NCI-H1694 treated with DMSO at 0.1 percent for 48 hours (cell line): ENCODE data around the gene KHDRBS2.

Experiments
- DNase-seq: peaks from one replicate; lab custom pipeline; 2025; lab: John Stamatoyannopoulos, UW

Gene KHDRBS2

DNA sequence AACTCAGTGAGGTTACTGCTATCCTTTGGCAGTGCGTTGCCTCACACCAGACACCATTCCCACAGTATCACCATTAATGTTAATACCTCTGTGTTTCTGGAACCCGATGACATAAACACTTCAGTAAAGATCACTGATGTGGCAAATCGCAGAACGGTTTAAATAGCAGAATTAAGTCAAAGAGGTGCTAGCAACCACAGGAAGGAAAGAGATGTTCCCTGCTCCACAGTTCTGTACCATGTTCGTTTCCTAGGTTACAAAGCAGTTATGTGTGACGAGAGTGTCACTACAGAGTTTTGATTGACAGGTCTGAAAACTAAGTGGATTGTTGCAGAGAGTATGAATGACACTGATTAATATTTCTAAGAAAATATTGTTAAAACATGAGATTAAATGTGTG lies 272.3 kb downstream of the KHDRBS2 start:
- DNase-seq, result no peak

DNA sequence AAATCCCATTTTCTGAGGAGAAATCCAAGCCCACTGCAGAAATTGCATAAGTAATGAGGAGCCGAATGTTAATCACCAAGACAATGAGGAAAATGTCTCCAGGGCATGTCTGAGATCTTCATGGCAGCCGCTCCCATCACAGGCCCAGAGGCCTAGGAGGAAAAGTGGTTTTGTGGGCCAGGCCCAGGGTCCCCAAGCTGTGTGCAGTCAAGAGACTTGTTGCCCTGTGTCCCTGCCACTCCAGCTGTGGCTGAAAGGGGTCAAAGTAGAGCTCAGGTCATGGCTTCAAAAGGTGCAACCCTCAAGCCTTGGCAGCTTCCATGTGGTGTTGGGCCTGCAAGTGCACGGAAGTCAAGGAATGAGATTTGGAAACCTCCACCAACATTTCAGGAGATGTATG lies 276.6 kb downstream of the KHDRBS2 start:
- DNase-seq, result no peak

DNA sequence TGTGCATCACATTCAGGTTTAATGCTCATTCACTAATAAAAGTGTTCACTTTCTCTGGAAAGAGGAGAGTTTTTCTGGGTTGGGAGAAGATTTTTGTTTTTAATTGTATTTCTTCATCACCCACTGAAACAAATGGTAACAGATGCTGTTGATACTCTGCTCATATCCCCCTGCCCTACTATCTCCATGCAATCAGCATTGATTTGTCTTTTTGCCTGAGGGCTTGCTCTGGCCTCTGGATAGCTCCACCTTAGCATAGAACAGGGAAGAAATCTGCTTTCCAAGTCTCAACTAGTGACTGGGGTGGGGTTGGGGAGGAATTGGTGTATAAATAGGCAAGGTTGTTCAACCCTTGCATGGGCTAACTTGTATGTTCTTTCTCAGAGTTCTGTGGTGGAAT lies 296.4 kb downstream of the KHDRBS2 start:
- DNase-seq, result no peak

DNA sequence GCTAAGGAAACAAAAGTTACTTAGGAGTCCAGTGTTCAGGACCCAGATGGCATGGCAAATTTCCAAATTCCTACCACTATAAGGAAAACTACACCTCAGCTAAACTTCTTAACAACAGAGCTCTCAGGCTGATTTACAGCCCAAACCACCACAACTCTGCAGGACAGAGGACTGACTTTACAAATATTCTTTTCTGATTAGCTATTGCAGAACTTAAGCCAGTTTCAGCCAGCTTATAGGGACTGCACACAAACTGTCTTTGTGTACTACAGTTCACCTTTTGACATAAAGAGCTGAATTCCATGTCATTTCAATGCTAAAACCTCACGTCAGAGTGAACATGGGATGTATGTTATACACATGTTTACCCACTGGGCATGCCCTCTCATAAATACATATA lies 305.4 kb downstream of the KHDRBS2 start:
- no peak for DNase-seq

DNA sequence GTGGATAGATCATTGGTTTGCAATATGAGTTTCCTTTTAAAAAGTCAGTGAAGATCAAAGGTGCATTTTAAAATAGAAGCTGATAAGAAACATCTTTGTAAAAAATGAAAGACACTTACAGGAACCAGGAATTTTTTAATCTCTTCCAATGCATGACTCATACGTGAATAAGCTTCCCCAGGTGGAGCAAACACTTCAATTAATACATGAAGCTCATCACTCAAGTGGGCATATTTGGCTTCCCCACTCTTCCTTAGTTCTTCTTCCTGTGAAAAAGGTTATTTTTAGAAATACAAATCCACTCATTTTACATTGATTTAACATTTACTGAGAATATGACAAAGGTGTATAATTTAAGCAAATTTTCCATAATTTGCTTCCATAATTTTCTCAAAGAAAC lies 308.1 kb downstream of the KHDRBS2 start:
- no peak for DNase-seq

DNA sequence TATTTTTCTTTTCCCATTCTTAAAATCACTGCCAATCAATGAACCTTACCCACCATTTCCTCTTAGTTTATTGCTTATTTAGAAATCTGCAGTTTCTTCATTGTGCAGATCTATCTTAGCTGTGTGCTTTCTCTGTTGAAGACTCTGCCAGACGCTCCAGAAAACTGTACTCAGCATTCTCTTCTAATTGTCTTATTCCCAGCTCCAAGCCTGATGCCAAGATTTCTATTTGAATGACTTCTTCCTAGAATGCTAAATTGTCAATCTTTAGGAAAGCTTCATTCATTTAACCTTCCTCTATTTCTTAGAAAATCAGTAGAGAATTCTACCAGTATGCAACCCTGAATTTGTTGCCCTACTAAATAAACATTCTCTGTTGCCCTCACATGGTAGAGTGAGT lies 308.9 kb downstream of the KHDRBS2 start:
- DNase-seq, result no peak

DNA sequence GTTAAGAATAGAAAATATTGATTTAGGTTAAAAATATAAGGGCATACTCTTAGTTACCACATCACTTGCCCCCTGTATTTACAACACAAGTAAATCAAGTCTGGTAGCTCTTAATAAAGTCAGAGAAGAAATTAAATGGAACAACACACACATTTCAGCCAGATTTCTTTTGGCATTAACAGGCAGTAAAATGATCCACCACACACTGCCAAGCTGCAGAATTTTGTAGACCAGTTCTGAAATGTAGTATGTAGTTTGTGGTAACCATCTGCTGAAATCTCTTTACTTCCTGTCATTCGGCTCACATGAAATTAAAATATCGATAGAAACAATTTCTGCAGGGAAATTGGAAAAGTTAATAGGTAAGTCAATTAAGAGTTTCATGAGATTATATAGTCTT lies 326.8 kb downstream of the KHDRBS2 start:
- DNase-seq, result no peak

DNA sequence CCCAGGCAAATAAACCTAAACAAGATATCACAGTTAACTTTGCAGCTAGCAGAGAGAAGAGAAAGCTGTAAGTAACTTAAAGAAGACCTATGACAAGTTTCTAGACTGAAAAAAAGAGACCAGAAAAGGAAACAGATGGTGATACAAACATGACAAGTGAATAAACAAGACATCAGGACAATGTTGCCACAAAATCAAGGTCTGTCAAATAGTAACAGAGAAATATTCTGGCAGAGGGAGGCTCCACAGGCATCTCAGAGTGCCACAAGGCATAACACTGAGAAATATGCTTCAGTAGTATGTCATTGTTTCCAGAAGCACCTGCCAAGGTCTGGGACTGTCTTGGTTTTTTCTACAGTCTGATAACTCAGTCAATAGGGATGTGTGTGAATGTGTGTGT lies 332.2 kb downstream of the KHDRBS2 start:
- DNase-seq, result no peak

DNA sequence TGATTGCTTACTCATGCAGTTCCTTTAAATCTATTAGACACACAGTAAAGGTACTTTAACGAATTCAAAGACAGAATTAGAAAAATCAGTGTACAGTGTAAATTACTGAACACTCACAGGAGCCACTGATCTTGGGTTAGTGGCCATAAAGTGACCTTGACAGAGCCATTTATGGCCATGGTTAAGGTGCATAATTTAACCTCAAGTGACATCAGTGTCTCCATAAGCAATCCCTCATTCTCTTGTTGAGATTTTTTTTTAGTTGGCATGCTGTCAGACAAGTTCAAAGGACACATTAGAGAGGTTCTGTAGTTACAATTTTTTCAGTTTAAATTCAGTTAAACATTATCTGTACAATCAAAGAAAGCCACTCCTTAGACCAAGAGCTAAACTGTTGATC lies 334.4 kb downstream of the KHDRBS2 start:
- DNase-seq, result no peak

DNA sequence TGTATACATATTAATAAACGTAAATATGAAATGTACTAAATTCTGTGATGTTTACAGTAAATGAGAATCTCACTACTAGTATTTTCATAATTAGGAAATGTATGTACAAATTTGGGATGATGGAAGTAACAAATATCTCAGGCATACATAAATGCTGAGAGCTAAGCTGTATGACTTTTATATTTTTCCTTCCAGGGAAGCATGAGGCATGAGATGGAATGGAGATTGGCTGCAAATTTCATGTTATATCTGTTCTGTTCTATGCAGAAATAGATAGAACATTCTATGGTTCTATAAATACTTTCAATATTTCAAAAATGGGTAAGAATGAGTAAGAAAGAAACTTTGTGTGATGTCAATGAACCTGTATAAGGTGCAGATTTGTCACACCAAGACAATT lies 335.2 kb downstream of the KHDRBS2 start:
- DNase-seq, result no peak

DNA sequence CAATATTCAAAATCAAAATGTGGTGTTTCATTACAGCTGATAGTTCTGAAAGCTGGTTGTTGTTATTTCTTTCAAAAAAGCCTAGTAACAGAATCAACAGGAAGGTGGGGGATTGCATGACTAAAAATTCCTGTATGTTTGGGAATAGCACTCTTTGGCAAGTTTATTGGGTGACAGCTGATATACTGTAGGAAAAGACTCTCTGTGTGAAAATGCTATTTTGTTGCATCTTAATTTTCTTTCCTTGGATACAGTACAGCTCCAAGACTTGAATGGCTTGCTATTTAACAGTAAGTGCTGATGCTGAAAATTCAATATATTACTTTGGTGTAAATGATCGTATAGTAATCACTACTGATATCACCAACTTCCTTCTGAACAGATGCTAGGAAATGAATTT lies 336.1 kb downstream of the KHDRBS2 start:
- no peak for DNase-seq

DNA sequence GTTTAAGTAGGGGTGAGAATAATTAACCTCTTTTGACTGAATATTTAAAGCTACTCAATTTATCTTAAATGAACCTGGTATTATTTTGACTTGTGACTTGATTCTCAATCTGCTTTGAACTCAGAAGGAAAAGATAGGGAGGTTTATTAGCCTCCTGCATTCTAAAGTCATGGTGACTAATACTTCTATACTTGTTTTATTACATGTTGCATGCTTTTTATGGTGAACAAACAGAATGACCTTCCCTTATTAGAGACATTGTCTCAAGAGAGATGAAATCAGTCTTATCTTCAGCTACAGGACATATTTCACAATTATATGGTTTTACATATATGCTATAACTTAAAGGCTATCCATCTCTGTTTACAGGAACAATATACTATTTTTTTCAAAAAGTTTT lies 336.9 kb downstream of the KHDRBS2 start:
- DNase-seq, result no peak

DNA sequence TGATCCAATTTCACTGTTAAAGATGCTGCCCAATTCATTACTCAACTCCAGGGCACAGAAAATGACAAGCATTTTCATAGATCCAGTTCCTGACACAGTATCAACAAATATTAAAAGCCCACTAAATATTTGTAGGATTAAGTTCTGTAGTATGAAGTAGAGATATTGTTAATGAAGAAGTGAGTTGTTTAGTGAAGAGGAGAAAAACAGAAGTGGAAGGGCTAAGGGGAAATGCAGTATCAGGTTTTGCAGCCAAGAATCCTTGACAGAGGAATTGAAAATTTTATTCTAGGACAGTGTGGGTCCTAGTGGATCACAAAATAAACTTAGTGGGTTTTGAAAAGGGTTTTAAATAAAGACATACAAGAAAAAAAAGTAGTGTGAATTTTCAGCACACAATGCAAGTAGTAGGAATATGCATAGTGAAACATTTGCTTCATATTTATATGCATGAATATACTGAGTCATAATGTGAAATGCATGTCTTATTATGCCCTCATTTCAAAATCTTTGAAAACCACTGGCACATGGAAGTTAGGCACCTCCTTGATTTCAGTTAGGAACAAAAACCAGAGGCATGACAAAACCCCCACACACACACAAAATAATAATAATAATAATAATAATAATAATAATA lies 338.6 kb downstream of the KHDRBS2 start:
- DNase-seq, result no peak

DNA sequence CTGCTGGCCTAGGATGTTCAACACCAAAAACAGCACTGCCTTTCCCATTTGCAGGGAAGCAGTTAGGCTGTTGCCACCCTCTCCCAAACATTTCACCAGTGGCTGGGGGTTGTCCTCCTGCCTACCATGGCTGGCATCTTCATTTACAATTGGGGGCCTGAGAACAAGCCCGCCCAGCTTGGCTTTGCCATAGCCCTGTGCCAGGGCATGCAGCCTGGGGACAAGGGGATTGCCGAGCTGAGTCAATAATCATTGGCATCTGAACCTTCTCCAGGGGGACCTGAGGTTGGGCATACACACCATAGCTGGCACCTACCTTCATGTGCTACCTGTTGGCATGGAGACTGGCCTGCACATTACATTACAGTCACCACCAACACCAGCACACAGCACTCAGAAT lies 345.1 kb downstream of the KHDRBS2 start:
- no peak for DNase-seq

DNA sequence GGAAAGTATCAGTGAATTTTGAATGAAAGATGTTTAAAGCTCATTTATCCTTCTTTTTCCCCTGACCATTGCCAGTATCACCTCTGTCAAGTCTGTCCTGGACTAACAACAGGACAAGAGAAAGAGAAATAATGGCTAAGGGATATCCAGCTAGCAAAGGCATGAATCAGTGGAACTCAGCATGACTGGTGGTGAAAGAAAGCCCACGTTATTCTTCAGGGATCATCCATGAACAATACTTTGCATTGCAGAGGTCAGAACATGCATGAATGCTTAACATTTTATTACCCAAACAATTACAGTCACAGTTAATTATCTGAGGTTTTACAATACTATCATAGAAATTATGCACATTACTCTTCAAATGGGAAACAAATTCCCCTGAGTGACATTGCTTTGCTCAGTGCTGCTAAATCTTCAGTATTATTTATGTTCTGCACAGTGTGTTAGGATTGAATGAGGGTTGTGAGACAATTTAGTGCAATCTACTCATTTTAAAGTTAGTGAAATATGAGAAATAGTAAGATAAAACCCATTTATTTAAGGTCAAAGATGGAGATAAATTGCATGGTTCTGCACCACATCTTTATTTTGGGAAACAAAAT lies 350.7 kb downstream of the KHDRBS2 start:
- no peak for DNase-seq

DNA sequence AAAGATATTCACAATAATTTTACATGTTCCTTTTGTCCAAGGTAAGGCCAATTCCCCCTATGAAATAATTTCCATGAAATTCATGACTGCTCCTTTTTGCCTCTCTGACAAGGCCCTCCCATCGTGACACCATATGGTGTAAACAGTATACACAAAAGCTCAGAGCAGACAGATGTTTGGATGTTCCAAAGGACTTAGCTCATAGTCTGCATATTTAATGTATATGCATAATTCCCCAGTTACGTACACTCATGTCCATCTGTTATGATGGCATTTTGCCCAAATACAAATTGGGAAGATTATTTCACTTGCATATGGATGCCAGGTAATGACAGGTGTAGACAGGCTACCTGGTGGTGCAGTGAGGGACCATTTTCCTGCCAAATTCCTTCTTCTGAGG lies 376.5 kb downstream of the KHDRBS2 start:
- no peak for DNase-seq

DNA sequence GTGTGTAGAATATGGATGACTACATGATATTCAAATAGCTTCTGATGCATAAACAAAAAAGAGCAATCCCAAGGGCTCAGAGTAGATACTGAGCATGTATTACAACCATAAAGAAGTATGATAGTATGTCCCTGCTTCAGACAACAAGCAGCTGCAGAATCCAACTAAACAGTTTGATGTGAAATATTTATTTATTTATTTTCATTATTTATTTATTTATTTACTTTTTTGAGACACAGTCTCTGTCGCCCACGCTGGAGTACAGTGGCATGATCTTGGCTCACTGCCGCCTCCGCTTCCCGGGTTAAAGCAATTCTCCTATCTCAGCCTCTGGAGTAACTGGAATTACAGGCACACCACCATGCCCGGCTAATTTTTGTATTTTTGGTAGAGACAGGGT lies 384.3 kb downstream of the KHDRBS2 start:
- no peak for DNase-seq

DNA sequence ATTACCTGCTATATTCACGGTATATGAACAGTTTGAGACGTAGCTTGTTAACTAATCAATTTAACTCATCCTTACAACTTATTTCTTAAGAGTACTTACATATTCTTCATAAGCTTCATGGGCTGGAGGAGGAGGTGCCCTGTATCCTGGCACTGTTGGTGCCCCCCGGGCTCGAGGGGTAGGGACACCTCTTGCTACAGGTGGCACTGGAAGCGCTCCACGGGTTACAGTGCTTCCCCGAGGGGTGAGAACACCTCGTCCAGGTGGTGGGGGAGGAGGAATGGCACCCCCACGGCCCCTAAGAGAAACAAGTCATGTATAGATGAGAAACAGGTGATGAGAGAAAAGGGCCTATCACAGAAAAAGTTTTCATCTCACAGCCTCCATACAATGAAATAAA lies 391.5 kb downstream of the KHDRBS2 start:
- no peak for DNase-seq

DNA sequence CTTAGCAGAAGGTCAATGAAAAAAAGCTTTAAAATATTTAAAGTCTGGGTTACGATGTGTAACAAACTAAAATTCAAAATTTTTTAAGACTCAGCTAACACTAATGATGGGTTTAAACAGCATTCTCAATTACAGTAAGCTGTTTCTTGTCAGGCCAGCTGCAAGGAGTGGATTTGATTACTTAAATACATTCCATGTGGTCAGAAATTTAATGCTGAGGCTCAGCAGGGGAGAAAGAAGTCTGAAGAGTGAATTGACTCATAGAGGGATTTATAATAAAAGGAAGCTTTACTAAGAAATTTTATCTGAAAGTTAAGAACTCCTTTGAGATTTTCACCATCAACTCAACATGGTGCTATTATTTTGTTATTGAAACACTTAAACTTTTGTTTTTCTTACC lies 398.6 kb downstream of the KHDRBS2 start:
- DNase-seq, result no peak

DNA sequence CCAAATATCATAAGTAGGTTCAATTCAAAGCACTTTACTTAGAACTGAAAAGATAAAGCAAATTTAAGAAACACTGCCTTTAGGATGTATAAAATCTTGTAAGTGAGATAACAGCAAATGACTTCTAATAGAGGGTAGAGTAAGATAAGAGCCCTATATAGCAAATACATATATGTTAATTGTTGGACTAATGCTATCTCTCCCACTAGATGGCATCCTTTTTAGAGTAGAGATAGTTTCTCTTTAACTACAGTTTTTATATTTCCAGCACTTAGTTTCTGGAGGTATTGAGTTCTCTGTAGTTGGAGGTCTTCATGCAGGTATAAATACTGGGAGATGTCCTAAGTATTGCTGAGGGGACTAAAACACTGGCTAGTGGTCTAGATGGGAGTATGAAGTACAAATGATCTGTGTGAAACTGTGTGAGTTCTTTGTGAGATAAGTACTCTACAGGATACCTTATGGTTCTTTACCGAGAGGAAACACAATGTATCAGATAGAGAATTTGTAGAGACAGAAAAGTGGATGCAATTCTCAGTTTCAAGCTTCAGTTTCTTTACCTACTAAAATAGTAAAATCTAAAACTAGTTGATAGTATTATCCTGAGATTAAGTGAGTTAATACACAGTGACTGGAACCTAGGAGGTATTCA lies 399.3 kb downstream of the KHDRBS2 start:
- no peak for DNase-seq

DNA sequence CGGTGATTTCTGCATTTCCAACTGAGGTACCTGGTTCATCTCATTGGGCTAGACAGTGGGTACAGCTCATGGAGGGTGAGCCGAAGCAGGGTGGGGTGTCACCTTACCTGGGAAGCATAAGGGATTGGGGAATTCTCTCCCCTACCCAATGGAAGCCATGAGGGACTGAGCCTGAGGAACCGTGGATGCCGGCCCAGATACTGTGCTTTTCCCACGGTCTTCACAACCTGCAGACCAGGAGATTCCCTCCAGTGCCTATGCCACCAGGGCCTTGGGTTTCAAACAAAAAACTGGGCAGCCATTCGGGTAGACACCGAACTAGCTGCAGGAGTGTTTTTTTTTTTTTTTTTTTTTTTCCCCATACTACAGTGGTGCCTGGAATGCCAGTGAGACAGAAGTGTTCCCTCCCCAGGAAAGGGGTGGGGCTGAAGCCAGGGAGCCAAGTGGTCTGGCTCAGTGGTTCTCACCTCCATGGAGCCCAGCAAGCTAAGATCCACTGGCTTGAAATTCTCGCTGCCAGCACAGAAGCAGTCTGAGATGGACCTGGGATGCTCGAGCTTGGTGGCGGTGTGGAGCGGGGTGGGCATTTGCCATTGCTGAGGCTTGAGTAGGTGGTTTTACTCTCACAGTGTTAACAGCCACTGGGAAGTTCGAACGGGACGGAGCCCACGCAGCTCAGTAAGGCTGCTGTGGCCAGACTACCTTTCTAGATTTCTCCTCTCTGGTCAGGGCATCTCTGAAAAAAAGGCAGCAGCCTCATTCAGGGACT lies 416.2 kb downstream of the KHDRBS2 start:
- no peak for DNase-seq

DNA sequence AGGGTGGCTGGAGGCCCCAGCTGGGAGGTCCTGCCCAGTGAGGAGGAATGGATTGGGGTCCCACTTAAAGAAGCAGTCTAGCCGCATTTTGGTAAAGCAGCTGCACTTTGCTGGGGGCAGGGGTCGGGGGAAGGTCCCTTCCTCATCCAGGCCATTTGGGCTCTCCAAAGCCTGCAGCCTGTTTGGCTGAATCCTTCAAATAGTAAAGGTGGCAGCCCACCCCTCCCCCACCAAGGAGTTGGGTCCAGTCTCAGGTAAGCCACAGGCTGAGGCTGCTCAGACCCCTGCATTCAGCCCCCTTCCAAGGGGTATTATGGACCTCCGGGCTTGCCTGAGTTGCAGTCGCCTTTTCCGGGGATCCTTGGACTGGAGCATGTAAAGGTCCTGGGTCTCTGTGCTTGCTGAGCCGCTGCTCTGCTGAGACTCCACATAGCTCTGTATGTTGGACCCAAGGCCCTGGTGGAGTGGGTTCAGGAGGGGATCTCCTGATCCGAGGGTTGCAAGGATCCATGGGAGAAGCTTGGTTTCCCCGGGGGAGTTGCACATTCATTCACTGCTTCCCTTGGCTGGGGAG lies 417.4 kb downstream of the KHDRBS2 start:
- DNase-seq, result no peak

DNA sequence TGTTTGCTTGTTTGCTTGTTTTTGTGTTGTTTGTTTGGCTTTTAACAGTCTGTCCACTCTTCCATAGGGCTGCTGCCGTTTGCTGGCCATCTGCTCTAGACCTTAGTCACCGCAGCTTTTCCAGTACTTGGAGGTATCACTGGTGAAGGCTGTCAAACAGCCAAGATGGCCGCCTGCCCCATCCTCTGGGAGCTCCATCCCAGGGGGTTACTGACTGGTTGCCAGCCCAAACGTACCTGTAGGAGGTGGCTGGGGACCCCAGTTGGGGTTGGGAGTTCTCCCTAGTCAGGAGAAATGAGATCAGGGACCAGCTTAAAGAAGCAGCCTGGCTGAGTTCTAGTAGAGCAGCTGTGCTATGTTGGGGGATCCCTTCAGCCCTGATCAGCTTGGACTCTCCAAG lies 418.4 kb downstream of the KHDRBS2 start:
- DNase-seq, result no peak
